Choroid plexus epithelial cell (primary cell): ENCODE data around the gene C1GALT1C1L.
"Not testable (repeated sequence)": the region's sequence is repeated elsewhere in the genome, so short reads cannot be mapped to it uniquely, and the experiment has no call there.

Experiments used
- DNase-seq: peaks from one replicate; pipeline ENCODE4 v3.0.0-alpha.2; 2010; ENCODE audit warnings: low read depth
- H3K4me3 ChIP-seq: 2 replicates; pipeline ENCODE4 v1.5.1; 2011; ENCODE audit warnings: low read depth, mild to moderate bottlenecking, control low read depth, low read length, moderate library complexity
- CTCF ChIP-seq: conservative IDR thresholded peaks from 2 replicates; pipeline ENCODE4 v1.5.1; 2011; ENCODE audit warnings: low read depth, mild to moderate bottlenecking, control low read depth, inconsistent platforms, low read length, moderate library complexity

Gene C1GALT1C1L

GRCh38 chr2:43714164-43714563 lies 37.9 kb upstream of the C1GALT1C1L start:
- no peak overlapping the region for H3K4me3 ChIP-seq
- peak; percentile 48 for DNase-seq
- no peak for TF ChIP-seq CTCF

GRCh38 chr2:43710866-43711265 lies 34.6 kb upstream of the C1GALT1C1L start:
- DNase-seq: no peak
- no peak for TF ChIP-seq CTCF
- no peak overlapping the region for H3K4me3 ChIP-seq

- no peak for TF ChIP-seq CTCF
- DNase-seq: no peak
- no peak overlapping the region for H3K4me3 ChIP-seq
These were observed 32.7 kb upstream of the C1GALT1C1L start for GRCh38 chr2:43708891-43709290.

GRCh38 chr2:43708178-43708577 lies 31.9 kb upstream of the C1GALT1C1L start:
- no peak for DNase-seq
- no peak overlapping the region for H3K4me3 ChIP-seq
- no peak for TF ChIP-seq CTCF

- no peak for TF ChIP-seq CTCF
- H3K4me3 ChIP-seq: no peak overlapping the region
- DNase-seq: peak; percentile 85
These were observed 31.2 kb upstream of the C1GALT1C1L start for GRCh38 chr2:43707255-43708015.

- TF ChIP-seq CTCF: no peak
- H3K4me3 ChIP-seq: no peak overlapping the region
- no peak for DNase-seq
These were observed 24.9 kb upstream of the C1GALT1C1L start for GRCh38 chr2:43701111-43701510.

- no peak overlapping the region for H3K4me3 ChIP-seq
- DNase-seq: no peak
- no peak for TF ChIP-seq CTCF
These were observed 23.5 kb upstream of the C1GALT1C1L start for GRCh38 chr2:43699761-43700160.

- not testable (repeated sequence) for DNase-seq, H3K4me3 ChIP-seq
These were observed 21.9 kb upstream of the C1GALT1C1L start for GRCh38 chr2:43698140-43698539.
